Measurements from ENCODE around the gene CRIP2. TPM values are rescaled to one million over a fixed set of nuclear protein-coding genes. Genes with fewer than 3 reads are reported as not detected.

CRIP2 gene
- total RNA-seq, 1 experiment from 2014 or later, result 50.5 TPM

DNA sequence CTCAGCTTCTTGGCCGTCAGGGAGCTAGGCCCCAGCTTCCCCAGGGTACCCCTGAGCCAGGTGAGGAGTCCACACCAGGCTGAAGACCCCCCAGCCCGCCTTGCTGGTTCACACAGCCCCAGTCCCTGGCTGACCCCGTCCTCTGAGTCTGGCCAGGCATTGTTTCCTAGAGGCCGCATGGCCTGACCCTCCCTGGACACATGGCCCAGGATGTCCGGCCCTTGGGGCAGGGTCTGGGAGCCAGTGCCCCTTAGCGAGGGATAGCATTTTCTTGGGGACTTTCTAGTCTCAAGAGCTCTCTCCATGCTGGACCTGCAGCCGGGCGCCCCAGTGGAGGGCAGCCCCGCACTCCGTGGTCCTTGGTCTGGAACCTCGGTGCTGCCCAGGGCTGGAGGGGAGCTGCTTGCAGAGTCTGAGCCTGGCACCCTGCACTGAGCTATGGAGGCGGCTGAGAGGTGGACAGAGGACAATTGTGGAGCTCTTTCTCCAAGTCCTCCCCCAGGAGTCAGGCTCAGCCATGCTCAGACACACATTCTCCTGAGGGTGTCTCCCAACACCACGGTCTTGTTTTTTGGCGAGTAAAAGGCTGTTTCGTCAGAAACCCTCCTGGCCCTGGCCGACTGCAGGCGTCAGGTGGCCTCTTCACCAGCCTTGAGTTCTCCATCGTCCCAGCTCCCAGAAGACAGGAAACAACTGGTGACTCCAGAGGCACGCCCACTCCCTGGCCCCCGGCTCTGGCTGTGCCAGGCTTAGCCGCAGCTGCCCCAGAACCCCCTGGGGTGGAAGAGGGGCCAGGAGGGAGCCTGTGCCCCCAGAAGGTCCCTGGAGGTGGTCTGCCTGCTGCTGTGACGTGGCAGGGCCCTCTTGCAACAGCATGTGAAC, 17.6 kb upstream of the CRIP2 start:
- CTCF ChIA-PET, result interaction anchor here (0.6 to 1.6 kb wide), 4 partner anchors 11 to 53 kb away, joined by 4 to 9 read pairs (median 4); no protein-coding TSS in a partner anchor
- BruUV-seq (replicated peaks), result no TSS peak
- TF ChIP-seq CTCF (IDR thresholded peaks at IDR 0.05; ENCODE audit: unreplicated experiment), result no peak
- POLR2A ChIA-PET, result interaction anchor here (0.8 kb wide), 1 partner anchor 15 kb away, joined by 3 read pairs; no protein-coding TSS in a partner anchor
- DNase-seq (ENCODE audit: unreplicated experiment), result no peak
- H3K4me3 Mint-ChIP-seq (ENCODE audit: unreplicated experiment), result no peak overlapping the region
- no peaks in the 10 kb centered on the region for H3K9me3 Mint-ChIP-seq (ENCODE audit: unreplicated experiment)
- H3K4me1 Mint-ChIP-seq (ENCODE audit: insufficient read depth, unreplicated experiment), result no peaks in the 10 kb centered on the region
- no peak overlapping the region for H3K27ac Mint-ChIP-seq (ENCODE audit: low read depth, unreplicated experiment)
- H3K36me3 Mint-ChIP-seq (ENCODE audit: insufficient read depth, unreplicated experiment), result peaks cover 42% of the 10 kb centered on the region
- H3K27me3 Mint-ChIP-seq (ENCODE audit: insufficient read depth, unreplicated experiment), result no peaks in the 10 kb centered on the region
- intact Hi-C loops (cut with micrococcal nuclease), result no loop called here

GRCh38 chr14:105458010-105458409, 16.6 kb upstream of the CRIP2 start:
- Mint-ChIP-seq H3K4me3 (ENCODE audit: unreplicated experiment) (no peak overlapping the region), H3K9me3 (ENCODE audit: unreplicated experiment) (no peaks in the 10 kb centered on the region), H3K27me3 (ENCODE audit: insufficient read depth, unreplicated experiment) (no peaks in the 10 kb centered on the region), H3K4me1 (ENCODE audit: insufficient read depth, unreplicated experiment) (no peaks in the 10 kb centered on the region), H3K27ac (ENCODE audit: low read depth, unreplicated experiment) (no peak overlapping the region), H3K36me3 (ENCODE audit: insufficient read depth, unreplicated experiment) (peaks cover 40% of the 10 kb centered on the region)
- CTCF ChIA-PET, result interaction anchor here (0.7 kb wide), 1 partner anchor 12 kb away, joined by 4 read pairs; no protein-coding TSS in a partner anchor
- POLR2A ChIA-PET, result interaction anchor here (0.8 kb wide), 2 partner anchors 14 to 153 kb away, joined by 3 read pairs; no protein-coding TSS in a partner anchor
- no TSS peak for BruUV-seq (replicated peaks)
- TF ChIP-seq CTCF (IDR thresholded peaks at IDR 0.05; ENCODE audit: unreplicated experiment), result no peak
- intact Hi-C loops (cut with micrococcal nuclease), result no loop called here
- no peak for DNase-seq (ENCODE audit: unreplicated experiment)

GRCh38 chr14:105458571-105458970, 16.1 kb upstream of the CRIP2 start:
- Mint-ChIP-seq H3K4me1 (ENCODE audit: insufficient read depth, unreplicated experiment) (no peaks in the 10 kb centered on the region), H3K4me3 (ENCODE audit: unreplicated experiment) (no peak overlapping the region), H3K27me3 (ENCODE audit: insufficient read depth, unreplicated experiment) (no peaks in the 10 kb centered on the region), H3K27ac (ENCODE audit: low read depth, unreplicated experiment) (no peak overlapping the region), H3K9me3 (ENCODE audit: unreplicated experiment) (no peaks in the 10 kb centered on the region), H3K36me3 (ENCODE audit: insufficient read depth, unreplicated experiment) (peaks cover 42% of the 10 kb centered on the region)
- TF ChIP-seq CTCF (IDR thresholded peaks at IDR 0.05; ENCODE audit: unreplicated experiment), result no peak
- CTCF ChIA-PET, result no interaction called here
- POLR2A ChIA-PET, result interaction anchor here (0.8 kb wide), 1 partner anchor 153 kb away, joined by 3 read pairs; no protein-coding TSS in a partner anchor
- no TSS peak for BruUV-seq (replicated peaks)
- intact Hi-C loops (cut with micrococcal nuclease), result no loop called here
- DNase-seq (ENCODE audit: unreplicated experiment), result no peak

DNA sequence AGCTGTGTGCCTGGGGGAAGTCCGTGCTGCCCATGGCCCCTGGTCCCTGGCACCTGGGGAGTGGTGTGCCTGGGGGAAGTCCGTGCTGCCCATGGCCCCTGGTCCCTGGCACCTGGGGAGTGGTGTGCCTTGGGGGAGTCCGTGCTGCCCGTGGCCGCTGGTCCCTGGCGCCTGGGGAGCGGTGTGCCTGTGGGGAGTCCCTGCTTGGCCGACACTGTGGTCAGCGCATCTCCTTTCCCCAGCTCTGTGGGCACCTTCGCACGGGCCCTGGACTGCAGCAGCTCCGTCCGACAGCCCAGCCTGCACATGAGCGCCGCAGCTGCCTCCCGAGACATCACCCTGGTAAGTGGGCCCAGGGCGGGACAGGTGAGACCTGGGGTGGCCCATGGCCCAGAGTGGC, 14.5 kb upstream of the CRIP2 start:
- TF ChIP-seq CTCF (IDR thresholded peaks at IDR 0.05; ENCODE audit: unreplicated experiment), result no peak
- no TSS peak for BruUV-seq (replicated peaks)
- POLR2A ChIA-PET, result no interaction called here
- H3K27ac Mint-ChIP-seq (ENCODE audit: low read depth, unreplicated experiment), result no peak overlapping the region
- CTCF ChIA-PET, result no interaction called here
- H3K36me3 Mint-ChIP-seq (ENCODE audit: insufficient read depth, unreplicated experiment), result peaks cover 33% of the 10 kb centered on the region
- no peaks in the 10 kb centered on the region for H3K27me3 Mint-ChIP-seq (ENCODE audit: insufficient read depth, unreplicated experiment)
- no peaks in the 10 kb centered on the region for H3K9me3 Mint-ChIP-seq (ENCODE audit: unreplicated experiment)
- intact Hi-C loops (cut with micrococcal nuclease), result no loop called here
- no peak overlapping the region for H3K4me3 Mint-ChIP-seq (ENCODE audit: unreplicated experiment)
- DNase-seq (ENCODE audit: unreplicated experiment), result no peak
- no peaks in the 10 kb centered on the region for H3K4me1 Mint-ChIP-seq (ENCODE audit: insufficient read depth, unreplicated experiment)

Data from MCF 10A (cell line).